ENCODE data around the gene CASP4.

Gene CASP4

GRCh38 chr11:104893876-104894275 is 74.5 kb downstream of the CASP4 start:
- no peaks in the 10 kb centered on the region for H3K36me3 Mint-ChIP-seq (ENCODE audit: low read depth)
- H3K4me3 Mint-ChIP-seq = no peak overlapping the region
- no peak for DNase-seq
- H3K4me1 Mint-ChIP-seq (ENCODE audit: low read depth) = peaks cover 12% of the 10 kb centered on the region
- no peak overlapping the region for H3K27ac Mint-ChIP-seq
- H3K27me3 Mint-ChIP-seq = no peaks in the 10 kb centered on the region
- no peaks in the 10 kb centered on the region for H3K9me3 Mint-ChIP-seq

All from activated T-cell treated with anti-CD3 and anti-CD28 coated beads, Interleukin-2, amount 50 U/mL, for 24 hours (primary cell).